Liver (tissue), 9 donors: ENCODE data around the gene PCDHGB3. TPM values are rescaled to one million over a fixed set of nuclear protein-coding genes. Genes with fewer than 3 reads are reported as not detected.
"Not testable (repeated sequence)": the region's sequence is repeated elsewhere in the genome, so short reads cannot be mapped to it uniquely, and the experiment has no call there.

Experiments used
- DNase-seq: peaks from one replicate; pipeline ENCODE4 v3.0.0-alpha.2; 2017; ENCODE audit warnings: low spot score
- H3K27ac ChIP-seq, 2 donors: one replicate each; pipeline ENCODE4 v1.7.0; 2013; ENCODE audit warnings: inconsistent platforms in 2 of 2, low read length in 2 of 2, control low read depth in 1 of 2, low read depth in 1 of 2, mild to moderate bottlenecking in 1 of 2
- H3K27me3 ChIP-seq, 4 donors: one replicate each; pipeline versions ENCODE4 v1.6.1 to v1.7.0; 2013; ENCODE audit warnings: low read length in 3 of 4, inconsistent platforms in 1 of 4, mild to moderate bottlenecking in 1 of 4, moderate library complexity in 1 of 4; ENCODE audit not compliant: control insufficient read depth in 4 of 4, insufficient read depth in 4 of 4
- H3K36me3 ChIP-seq, 4 donors: one replicate each; pipeline versions ENCODE4 v1.6.1 to v1.7.0; 2013; ENCODE audit warnings: low read length in 3 of 4, mild to moderate bottlenecking in 3 of 4, low read depth in 1 of 4, moderate library complexity in 1 of 4; ENCODE audit not compliant: control insufficient read depth in 4 of 4, insufficient read depth in 3 of 4
- H3K4me1 ChIP-seq, 4 donors: one replicate each; pipeline versions ENCODE4 v1.6.1 to v1.7.0; 2013; ENCODE audit warnings: low read length in 3 of 4, mild to moderate bottlenecking in 3 of 4, moderate library complexity in 1 of 4; ENCODE audit not compliant: control insufficient read depth in 4 of 4, insufficient read depth in 4 of 4
- H3K4me3 ChIP-seq, 3 donors: one replicate each; pipeline versions ENCODE4 v1.6.1 to v1.7.0; 2013; ENCODE audit warnings: low read length in 3 of 3, control low read depth in 1 of 3, low read depth in 1 of 3, mild to moderate bottlenecking in 1 of 3
- H3K9ac ChIP-seq, 2 donors: one replicate each; pipeline ENCODE4 v1.7.0; 2013; ENCODE audit warnings: low read length in 2 of 2, mild to moderate bottlenecking in 2 of 2, moderate library complexity in 2 of 2, control low read depth in 1 of 2, low read depth in 1 of 2
- H3K9me3 ChIP-seq, 4 donors: one replicate each; pipeline versions ENCODE4 v1.6.1 to v1.7.0; 2013; ENCODE audit warnings: low read length in 3 of 4; ENCODE audit not compliant: control insufficient read depth in 4 of 4
- EGR1 ChIP-seq, 2 donors: IDR thresholded peaks; 2 replicates each; pipeline ENCODE4 v1.6.1; 2016 to 2018; ENCODE audit warnings: antibody characterized with exemption in 2 of 2, low read depth in 2 of 2
- FOXA1 ChIP-seq: IDR thresholded peaks from 2 replicates; pipeline ENCODE4 v1.6.1; 2016; ENCODE audit warnings: antibody characterized with exemption
- GABPA ChIP-seq, 2 donors: IDR thresholded peaks in 1 of 2; conservative IDR thresholded peaks in 1 of 2; 2 replicates each; pipeline ENCODE4 v1.6.1; 2016; ENCODE audit warnings: antibody characterized with exemption in 2 of 2, mild to moderate bottlenecking in 1 of 2, moderate library complexity in 1 of 2
- HNF4G ChIP-seq: IDR thresholded peaks from 2 replicates; pipeline ENCODE4 v1.6.1; 2016; ENCODE audit warnings: antibody characterized with exemption
- JUND ChIP-seq, 2 donors: IDR thresholded peaks; 2 replicates each; pipeline ENCODE4 v1.6.1; 2016; ENCODE audit warnings: antibody characterized with exemption in 2 of 2
- NR2F2 ChIP-seq: IDR thresholded peaks from 2 replicates; pipeline ENCODE4 v1.6.1; 2016; ENCODE audit warnings: antibody characterized with exemption
- RAD21 ChIP-seq, 2 donors: IDR thresholded peaks; 2 replicates each; pipeline ENCODE4 v1.6.1; 2016; ENCODE audit warnings: antibody characterized with exemption in 2 of 2, mild to moderate bottlenecking in 2 of 2
- SP1 ChIP-seq: IDR thresholded peaks from 2 replicates; pipeline ENCODE4 v1.6.1; 2018; ENCODE audit warnings: antibody characterized with exemption, mild to moderate bottlenecking
- TAF1 ChIP-seq: conservative IDR thresholded peaks from 2 replicates; pipeline ENCODE4 v1.6.1; 2016; ENCODE audit warnings: antibody characterized with exemption, mild to moderate bottlenecking
- YY1 ChIP-seq: IDR thresholded peaks from 2 replicates; pipeline ENCODE4 v1.6.1; 2016; ENCODE audit warnings: antibody characterized with exemption, mild to moderate bottlenecking
- WGBS: extraction: QIAGEN DNeasy Blood & Tissue Kit; methylation state at CpG from one replicate; pipeline ENCODE4 v1.1.7; 2013; 5-methylcytosine and 5-hydroxymethylcytosine counted together
- polyA plus RNA-seq, 2 donors: library from polyadenylated mRNA; stranded (reverse) in 1 of 2; unstranded in 1 of 2; fragments of 200-250 nt in 1 of 2; fragments of >200 nt in 1 of 2; fragmentation: Nextera tagmentation in 1 of 2; extraction: Ambion mirVana in 1 of 2; gene quantifications; one replicate each; pipeline versions ENCODE4 v1.2.1 to v1.2.3, GENCODE V29; 2013 to 2015
- total RNA-seq, 2 donors: library from RNA; depleted of rRNA; stranded (reverse); fragments of >200 nt; gene quantifications; one replicate each; pipeline ENCODE4 v1.2.3, GENCODE V29; 2014
- TF ChIP-seq, protein P1 (sequence below): IDR thresholded peaks from 2 replicates; pipeline ENCODE4 v1.6.1; 2016; ENCODE audit warnings: antibody characterized with exemption
- TF ChIP-seq, protein P2 (sequence below): fragments of 150-350 bp; IDR thresholded peaks from 2 replicates; pipeline ENCODE4 v1.5.1; 2017; ENCODE audit warnings: improper control_type of control experiment, low read depth, low read length; ENCODE audit not compliant: missing input control
- TF ChIP-seq, protein P3 (sequence below): IDR thresholded peaks from 2 replicates; pipeline ENCODE4 v1.6.1; 2016; ENCODE audit warnings: antibody characterized with exemption, mild to moderate bottlenecking
- donor health status: healthy.
- donor health status: healthy.
- donor health status: healthy.
- donor health status: healthy.
- donor health status: healthy.

PCDHGB3 gene
- total and polyA plus RNA-seq, 4 donors, result 0.07 to 1.2 (median 0.37) TPM; not detected in 1

DNA sequence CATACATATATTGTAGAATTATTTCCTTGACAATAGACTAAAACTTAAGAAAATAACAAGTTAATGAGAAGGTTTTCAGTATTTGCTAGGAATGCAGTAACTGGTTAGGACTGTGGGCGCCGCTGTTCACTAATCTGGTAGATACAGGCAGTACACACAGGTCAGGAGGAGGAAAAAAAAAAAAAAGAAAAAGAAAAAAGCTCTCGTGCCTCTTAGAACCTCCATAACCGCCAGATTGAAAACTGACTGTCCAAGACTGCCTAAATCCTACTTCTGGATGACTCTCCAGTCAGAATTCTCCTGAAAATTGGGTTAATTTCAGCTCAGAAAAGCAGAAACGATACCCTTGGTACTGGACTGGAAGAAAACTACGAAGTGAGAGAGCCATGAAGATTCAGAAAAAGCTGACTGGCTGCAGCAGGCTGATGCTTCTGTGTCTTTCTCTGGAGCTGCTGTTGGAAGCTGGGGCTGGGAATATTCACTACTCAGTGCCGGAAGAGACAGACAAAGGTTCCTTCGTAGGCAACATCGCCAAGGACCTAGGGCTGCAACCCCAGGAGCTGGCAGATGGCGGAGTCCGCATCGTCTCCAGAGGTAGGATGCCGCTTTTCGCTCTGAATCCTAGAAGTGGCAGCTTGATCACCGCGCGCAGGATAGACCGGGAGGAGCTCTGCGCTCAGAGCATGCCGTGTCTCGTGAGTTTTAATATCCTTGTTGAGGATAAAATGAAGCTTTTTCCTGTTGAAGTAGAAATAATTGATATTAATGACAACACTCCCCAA lies 39.6 kb upstream of the PCDHGB3 start, which contains the start of gene PCDHGA1:
Gene PCDHGA1 (plus strand): TSS at position 216 of the 782 bp plus-strand sequence.
- H3K36me3 ChIP-seq, result no peaks in the 10 kb centered on the region
- H3K27me3 ChIP-seq, result peaks cover 0 to 9% (median 5%) of the 10 kb centered on the region in 4 donors
- WGBS, result 22% methylated on average over 21 of the region's 21 CpGs
- no peak for TF ChIP-seq GABPA (IDR thresholded peaks at IDR 0.05 in 1 of 2, conservative IDR thresholded peaks at IDR 0.05 in 1 of 2)
- TF ChIP-seq NR2F2, result no peak
- TF ChIP-seq TAF1, result no peak
- TF ChIP-seq SP1, result no peak
- no peak for TF ChIP-seq HNF4G
- TF ChIP-seq, protein P1, sequence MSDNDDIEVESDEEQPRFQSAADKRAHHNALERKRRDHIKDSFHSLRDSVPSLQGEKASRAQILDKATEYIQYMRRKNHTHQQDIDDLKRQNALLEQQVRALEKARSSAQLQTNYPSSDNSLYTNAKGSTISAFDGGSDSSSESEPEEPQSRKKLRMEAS, result no peak
- no peak for TF ChIP-seq JUND (IDR thresholded peaks at IDR 0.05)
- no peak for TF ChIP-seq FOXA1
- TF ChIP-seq EGR1 (IDR thresholded peaks at IDR 0.05; ENCODE audit: low read depth in 2 of 2), result no peak
- TF ChIP-seq, protein P2, sequence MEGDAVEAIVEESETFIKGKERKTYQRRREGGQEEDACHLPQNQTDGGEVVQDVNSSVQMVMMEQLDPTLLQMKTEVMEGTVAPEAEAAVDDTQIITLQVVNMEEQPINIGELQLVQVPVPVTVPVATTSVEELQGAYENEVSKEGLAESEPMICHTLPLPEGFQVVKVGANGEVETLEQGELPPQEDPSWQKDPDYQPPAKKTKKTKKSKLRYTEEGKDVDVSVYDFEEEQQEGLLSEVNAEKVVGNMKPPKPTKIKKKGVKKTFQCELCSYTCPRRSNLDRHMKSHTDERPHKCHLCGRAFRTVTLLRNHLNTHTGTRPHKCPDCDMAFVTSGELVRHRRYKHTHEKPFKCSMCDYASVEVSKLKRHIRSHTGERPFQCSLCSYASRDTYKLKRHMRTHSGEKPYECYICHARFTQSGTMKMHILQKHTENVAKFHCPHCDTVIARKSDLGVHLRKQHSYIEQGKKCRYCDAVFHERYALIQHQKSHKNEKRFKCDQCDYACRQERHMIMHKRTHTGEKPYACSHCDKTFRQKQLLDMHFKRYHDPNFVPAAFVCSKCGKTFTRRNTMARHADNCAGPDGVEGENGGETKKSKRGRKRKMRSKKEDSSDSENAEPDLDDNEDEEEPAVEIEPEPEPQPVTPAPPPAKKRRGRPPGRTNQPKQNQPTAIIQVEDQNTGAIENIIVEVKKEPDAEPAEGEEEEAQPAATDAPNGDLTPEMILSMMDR, result no peak
- TF ChIP-seq RAD21 (IDR thresholded peaks at IDR 0.05), result no peak
- TF ChIP-seq, protein P3, sequence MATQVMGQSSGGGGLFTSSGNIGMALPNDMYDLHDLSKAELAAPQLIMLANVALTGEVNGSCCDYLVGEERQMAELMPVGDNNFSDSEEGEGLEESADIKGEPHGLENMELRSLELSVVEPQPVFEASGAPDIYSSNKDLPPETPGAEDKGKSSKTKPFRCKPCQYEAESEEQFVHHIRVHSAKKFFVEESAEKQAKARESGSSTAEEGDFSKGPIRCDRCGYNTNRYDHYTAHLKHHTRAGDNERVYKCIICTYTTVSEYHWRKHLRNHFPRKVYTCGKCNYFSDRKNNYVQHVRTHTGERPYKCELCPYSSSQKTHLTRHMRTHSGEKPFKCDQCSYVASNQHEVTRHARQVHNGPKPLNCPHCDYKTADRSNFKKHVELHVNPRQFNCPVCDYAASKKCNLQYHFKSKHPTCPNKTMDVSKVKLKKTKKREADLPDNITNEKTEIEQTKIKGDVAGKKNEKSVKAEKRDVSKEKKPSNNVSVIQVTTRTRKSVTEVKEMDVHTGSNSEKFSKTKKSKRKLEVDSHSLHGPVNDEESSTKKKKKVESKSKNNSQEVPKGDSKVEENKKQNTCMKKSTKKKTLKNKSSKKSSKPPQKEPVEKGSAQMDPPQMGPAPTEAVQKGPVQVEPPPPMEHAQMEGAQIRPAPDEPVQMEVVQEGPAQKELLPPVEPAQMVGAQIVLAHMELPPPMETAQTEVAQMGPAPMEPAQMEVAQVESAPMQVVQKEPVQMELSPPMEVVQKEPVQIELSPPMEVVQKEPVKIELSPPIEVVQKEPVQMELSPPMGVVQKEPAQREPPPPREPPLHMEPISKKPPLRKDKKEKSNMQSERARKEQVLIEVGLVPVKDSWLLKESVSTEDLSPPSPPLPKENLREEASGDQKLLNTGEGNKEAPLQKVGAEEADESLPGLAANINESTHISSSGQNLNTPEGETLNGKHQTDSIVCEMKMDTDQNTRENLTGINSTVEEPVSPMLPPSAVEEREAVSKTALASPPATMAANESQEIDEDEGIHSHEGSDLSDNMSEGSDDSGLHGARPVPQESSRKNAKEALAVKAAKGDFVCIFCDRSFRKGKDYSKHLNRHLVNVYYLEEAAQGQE, result no peak
- no peak for TF ChIP-seq YY1
- H3K9me3 ChIP-seq, result peaks cover 29 to 83% (median 48%) of the 10 kb centered on the region in 4 donors
- no peak within 1 kb of the TSS for H3K9ac ChIP-seq
- no peak within 1 kb of the TSS for H3K27ac ChIP-seq
- H3K4me3 ChIP-seq, result peak within 1 kb of the TSS in 2 of 3 donors; percentile 28 to 52
- DNase-seq, result no peak
- H3K4me1 ChIP-seq, result no peaks in the 10 kb centered on the region

DNA sequence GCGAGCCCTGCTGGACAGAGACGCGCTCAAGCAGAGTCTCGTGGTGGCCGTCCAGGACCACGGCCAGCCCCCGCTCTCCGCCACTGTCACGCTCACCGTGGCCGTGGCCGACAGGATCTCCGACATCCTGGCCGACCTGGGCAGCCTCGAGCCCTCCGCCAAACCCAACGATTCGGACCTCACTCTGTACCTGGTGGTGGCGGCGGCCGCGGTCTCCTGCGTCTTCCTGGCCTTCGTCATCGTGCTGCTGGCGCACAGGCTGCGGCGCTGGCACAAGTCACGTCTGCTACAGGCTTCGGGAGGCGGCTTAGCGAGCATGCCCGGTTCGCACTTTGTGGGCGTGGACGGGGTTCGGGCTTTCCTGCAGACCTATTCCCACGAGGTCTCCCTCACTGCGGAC lies 37.5 kb upstream of the PCDHGB3 start:
- WGBS, result 36% methylated on average over 39 of the region's 39 CpGs
- DNase-seq, H3K27me3 ChIP-seq: not testable (repeated sequence)

More for the DNA sequence above, 37.5 kb upstream of the PCDHGB3 start:
- H3K36me3 ChIP-seq, H3K9ac ChIP-seq, H3K4me1 ChIP-seq, H3K4me3 ChIP-seq, H3K27ac ChIP-seq: not testable (repeated sequence)
- peaks cover 25 to 73% (median 41%) of the 10 kb centered on the region in 4 donors for H3K9me3 ChIP-seq
